GM23338 (cell line): ENCODE measurements around the gene CTRL. TPM values are rescaled to one million over a fixed set of nuclear protein-coding genes. Genes with fewer than 3 reads are reported as not detected.

Source experiments
- ATAC-seq: fragments of 200-7000 bp; cut with Tn5 transposase; 3 replicates; pipeline ENCODE4 v1.9.1; 2020
- DNase-seq: peaks from one replicate; pipeline ENCODE4 v3.0.0-alpha.2; 2015; ENCODE audit warnings: low spot score
- H2AFZ ChIP-seq: fragments of 200-600 bp; sonication (generic); 2 replicates; pipeline ENCODE4 v1.8.0; 2016; ENCODE audit warnings: antibody characterized with exemption, mild to moderate bottlenecking, moderate library complexity
- H3F3A ChIP-seq: fragments of 200-600 bp; sonication (generic); replicated peaks from 2 replicates; pipeline ENCODE4 v1.8.0; 2017; ENCODE audit warnings: antibody characterized with exemption, mixed run types, low read depth
- H3K27ac ChIP-seq: fragments of 200-600 bp; sonication (generic); 2 replicates; pipeline ENCODE4 v1.6.1; 2016; ENCODE audit warnings: low read depth
- H3K27me3 ChIP-seq: fragments of 200-600 bp; sonication (generic); 2 replicates; pipeline ENCODE4 v1.8.0; 2016; ENCODE audit warnings: mild to moderate bottlenecking, mixed run types, moderate library complexity; ENCODE audit not compliant: insufficient read depth
- H3K36me3 ChIP-seq: fragments of 200-600 bp; sonication (generic); 2 replicates; pipeline ENCODE4 v1.8.0; 2016; ENCODE audit warnings: mild to moderate bottlenecking; ENCODE audit not compliant: insufficient read depth
- H3K4me1 ChIP-seq: fragments of 200-600 bp; sonication (generic); 2 replicates; pipeline ENCODE4 v1.8.0; 2016; ENCODE audit warnings: mild to moderate bottlenecking, moderate library complexity; ENCODE audit not compliant: insufficient read depth
- H3K4me2 ChIP-seq: fragments of 200-600 bp; sonication (generic); 2 replicates; pipeline ENCODE4 v1.7.1; 2017; ENCODE audit warnings: mixed run types
- H3K4me3 ChIP-seq: fragments of 200-600 bp; sonication (generic); 2 replicates; pipeline ENCODE4 v1.6.1; 2016; ENCODE audit warnings: mixed run types
- H3K79me2 ChIP-seq: fragments of 200-600 bp; sonication (generic); replicated peaks from 2 replicates; pipeline ENCODE4 v1.8.0; 2017; ENCODE audit warnings: mild to moderate bottlenecking; ENCODE audit not compliant: insufficient read depth
- H3K9me2 ChIP-seq: fragments of 200-600 bp; sonication (generic); 2 replicates; pipeline ENCODE4 v1.8.0; 2017; ENCODE audit not compliant: insufficient read depth
- H4K20me1 ChIP-seq: fragments of 200-600 bp; sonication (generic); replicated peaks from 2 replicates; pipeline ENCODE4 v1.8.0; 2017; ENCODE audit warnings: mild to moderate bottlenecking; ENCODE audit not compliant: insufficient read depth
- H3K27ac Mint-ChIP-seq: 2 replicates; pipeline ENCODE4 v1.8.0; 2020; ENCODE audit warnings: inconsistent platforms, mild to moderate bottlenecking, moderate library complexity, mixed read lengths
- H3K27me3 Mint-ChIP-seq: 3 replicates; pipeline ENCODE4 v1.8.0; 2022; ENCODE audit warnings: low read depth, mild to moderate bottlenecking, moderate library complexity, mixed read lengths, inconsistent platforms; ENCODE audit not compliant: insufficient read depth, poor library complexity
- H3K36me3 Mint-ChIP-seq: 3 replicates; pipeline ENCODE4 v1.8.0; 2021; ENCODE audit warnings: low read depth, mild to moderate bottlenecking, inconsistent platforms, moderate library complexity, mixed read lengths
- H3K4me1 Mint-ChIP-seq: 3 replicates; pipeline ENCODE4 v1.8.0; 2020; ENCODE audit warnings: mild to moderate bottlenecking, inconsistent platforms, mixed read lengths
- H3K4me3 Mint-ChIP-seq: 3 replicates; pipeline ENCODE4 v1.8.0; 2021; ENCODE audit warnings: moderate library complexity, mild to moderate bottlenecking, inconsistent platforms, mixed read lengths
- H3K9me3 Mint-ChIP-seq: 3 replicates; pipeline ENCODE4 v1.8.0; 2020; ENCODE audit warnings: moderate library complexity, mild to moderate bottlenecking, inconsistent platforms, mixed read lengths
- CREB1 ChIP-seq: fragments of 250-450 bp; sonication (Bioruptor Pico); IDR thresholded peaks from 2 replicates; pipeline ENCODE4 v1.5.0; 2020; ENCODE audit warnings: low read depth, mild to moderate bottlenecking, moderate library complexity
- EZH2 ChIP-seq: fragments of 200-600 bp; sonication (generic); IDR thresholded peaks from one replicate; pipeline ENCODE4 v1.8.0; 2017; ENCODE audit warnings: antibody characterized with exemption, mild to moderate bottlenecking, low read depth; ENCODE audit not compliant: unreplicated experiment
- EZH2phosphoT487 ChIP-seq: fragments of 200-600 bp; sonication (generic); IDR thresholded peaks from one replicate; pipeline ENCODE4 v1.8.1; 2018; ENCODE audit warnings: antibody characterized with exemption; ENCODE audit not compliant: unreplicated experiment
- JUNB ChIP-seq: IDR thresholded peaks from one replicate; pipeline ENCODE4 v1.6.1; 2016; ENCODE audit warnings: antibody characterized with exemption; ENCODE audit not compliant: unreplicated experiment
- NANOG ChIP-seq: IDR thresholded peaks from 2 replicates; pipeline ENCODE4 v1.6.1; 2016; ENCODE audit warnings: antibody characterized with exemption, borderline replicate concordance
- POLR2AphosphoS5 ChIP-seq: IDR thresholded peaks from 2 replicates; pipeline ENCODE4 v1.6.1; 2016; ENCODE audit warnings: antibody characterized with exemption, low read depth
- STAT1 ChIP-seq: IDR thresholded peaks from one replicate; pipeline ENCODE4 v1.6.1; 2016; ENCODE audit warnings: antibody characterized with exemption; ENCODE audit not compliant: unreplicated experiment
- ZNF114 ChIP-seq: fragments of 250-450 bp; sonication (Bioruptor Pico); IDR thresholded peaks from 2 replicates; pipeline ENCODE4 v1.5.0; 2020; ENCODE audit warnings: mild to moderate bottlenecking, moderate library complexity
- ZNF331 ChIP-seq: fragments of 250-450 bp; sonication (Bioruptor Pico); IDR thresholded peaks from 2 replicates; pipeline ENCODE4 v1.5.0; 2020; ENCODE audit warnings: low read depth, mild to moderate bottlenecking, moderate library complexity
- polyA plus RNA-seq: library from polyadenylated mRNA; unstranded; fragments of >200 nt; fragmentation: Nextera tagmentation; extraction: Ambion mirVana; gene quantifications from 2 replicates; pipeline ENCODE4 v1.2.1, GENCODE V29; 2016
- total RNA-seq: library from RNA; depleted of rRNA; stranded (reverse); fragments of >200 nt; shearing (Covaris generic); gene quantifications from 2 replicates; pipeline ENCODE4 v1.2.3, GENCODE V29; 2014
- TF ChIP-seq, protein P1 (sequence below), 2 experiments: fragments of 200-600 bp in 1 of 2; sonication (generic) in 1 of 2; conservative IDR thresholded peaks; 2 replicates each; pipeline versions ENCODE4 v1.5.1 to v1.6.1; 2016 to 2017; ENCODE audit warnings: antibody characterized with exemption in 2 of 2, low read depth in 2 of 2, mild to moderate bottlenecking in 2 of 2, moderate library complexity in 1 of 2
- TF ChIP-seq, protein P2 (sequence below): IDR thresholded peaks from 2 replicates; pipeline ENCODE4 v1.6.1; 2016; ENCODE audit warnings: antibody characterized with exemption
- TF ChIP-seq, protein P3 (sequence below): IDR thresholded peaks from one replicate; pipeline ENCODE4 v1.6.1; 2018; ENCODE audit warnings: antibody characterized with exemption; ENCODE audit not compliant: unreplicated experiment
- TF ChIP-seq, protein P4 (sequence below): fragments of 250-450 bp; sonication (Bioruptor Pico); IDR thresholded peaks from 2 replicates; pipeline ENCODE4 v1.5.0; 2020; ENCODE audit warnings: mild to moderate bottlenecking, moderate library complexity

CTRL gene
- total and polyA plus RNA-seq, 2 experiments from 2014 or later, result 1.6 to 13.0 TPM

DNA sequence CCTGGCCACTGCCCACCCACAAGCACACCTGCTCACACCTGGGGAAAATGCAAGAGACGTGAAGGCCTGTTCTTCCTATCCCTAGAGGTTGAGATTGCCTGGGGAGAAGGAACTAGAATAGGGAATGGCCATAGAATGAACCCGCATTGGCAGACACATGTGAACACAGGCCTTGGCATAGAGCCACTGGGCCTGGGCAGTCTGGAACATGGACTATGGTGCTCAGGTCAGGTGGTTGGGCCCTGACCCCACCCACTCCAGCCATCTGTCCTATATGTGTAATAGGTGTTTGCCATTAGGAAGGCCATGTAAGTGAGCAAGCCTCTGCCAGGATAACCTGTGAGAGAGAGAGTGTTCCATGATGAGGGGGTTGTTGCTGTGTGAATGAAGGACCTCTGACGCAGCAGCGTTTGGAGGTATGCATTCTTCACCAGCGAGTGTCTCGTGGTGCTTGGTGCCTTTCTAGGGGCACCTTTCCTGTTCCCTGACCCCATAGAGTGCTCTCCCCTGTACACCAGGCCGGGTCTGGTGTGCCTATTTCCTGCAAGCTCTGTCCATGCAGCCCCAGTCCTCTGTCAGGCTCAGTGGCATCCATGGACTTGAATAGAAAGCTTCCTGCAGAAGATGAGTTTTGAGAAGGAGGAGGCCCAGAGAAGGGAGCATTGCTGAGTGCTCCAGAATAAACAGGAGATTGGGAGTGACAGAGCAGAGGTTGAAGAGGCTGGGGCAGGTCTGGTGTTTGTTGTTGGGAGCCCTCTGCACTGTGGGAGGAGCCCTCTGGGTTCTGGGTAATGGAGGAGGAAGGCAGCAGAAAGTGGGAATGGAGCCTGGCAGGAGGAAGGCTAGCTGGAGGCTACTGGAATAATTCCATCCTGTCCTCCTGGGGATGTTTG is 15.6 kb downstream of the CTRL start:
- TF ChIP-seq ZNF114 (CRISPR knock-in tag), result no peak
- TF ChIP-seq, protein P1, sequence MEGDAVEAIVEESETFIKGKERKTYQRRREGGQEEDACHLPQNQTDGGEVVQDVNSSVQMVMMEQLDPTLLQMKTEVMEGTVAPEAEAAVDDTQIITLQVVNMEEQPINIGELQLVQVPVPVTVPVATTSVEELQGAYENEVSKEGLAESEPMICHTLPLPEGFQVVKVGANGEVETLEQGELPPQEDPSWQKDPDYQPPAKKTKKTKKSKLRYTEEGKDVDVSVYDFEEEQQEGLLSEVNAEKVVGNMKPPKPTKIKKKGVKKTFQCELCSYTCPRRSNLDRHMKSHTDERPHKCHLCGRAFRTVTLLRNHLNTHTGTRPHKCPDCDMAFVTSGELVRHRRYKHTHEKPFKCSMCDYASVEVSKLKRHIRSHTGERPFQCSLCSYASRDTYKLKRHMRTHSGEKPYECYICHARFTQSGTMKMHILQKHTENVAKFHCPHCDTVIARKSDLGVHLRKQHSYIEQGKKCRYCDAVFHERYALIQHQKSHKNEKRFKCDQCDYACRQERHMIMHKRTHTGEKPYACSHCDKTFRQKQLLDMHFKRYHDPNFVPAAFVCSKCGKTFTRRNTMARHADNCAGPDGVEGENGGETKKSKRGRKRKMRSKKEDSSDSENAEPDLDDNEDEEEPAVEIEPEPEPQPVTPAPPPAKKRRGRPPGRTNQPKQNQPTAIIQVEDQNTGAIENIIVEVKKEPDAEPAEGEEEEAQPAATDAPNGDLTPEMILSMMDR (conservative IDR thresholded peaks at IDR 0.05; ENCODE audit: low read depth in 2 of 2), result no peak
- no peak for TF ChIP-seq CREB1 (CRISPR knock-in tag)
- no peak for TF ChIP-seq STAT1
- TF ChIP-seq EZH2phosphoT487, result no peak
- TF ChIP-seq ZNF331 (CRISPR knock-in tag), result no peak
- TF ChIP-seq, protein P2, sequence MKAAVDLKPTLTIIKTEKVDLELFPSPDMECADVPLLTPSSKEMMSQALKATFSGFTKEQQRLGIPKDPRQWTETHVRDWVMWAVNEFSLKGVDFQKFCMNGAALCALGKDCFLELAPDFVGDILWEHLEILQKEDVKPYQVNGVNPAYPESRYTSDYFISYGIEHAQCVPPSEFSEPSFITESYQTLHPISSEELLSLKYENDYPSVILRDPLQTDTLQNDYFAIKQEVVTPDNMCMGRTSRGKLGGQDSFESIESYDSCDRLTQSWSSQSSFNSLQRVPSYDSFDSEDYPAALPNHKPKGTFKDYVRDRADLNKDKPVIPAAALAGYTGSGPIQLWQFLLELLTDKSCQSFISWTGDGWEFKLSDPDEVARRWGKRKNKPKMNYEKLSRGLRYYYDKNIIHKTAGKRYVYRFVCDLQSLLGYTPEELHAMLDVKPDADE, result no peak
- no peak for TF ChIP-seq JUNB
- TF ChIP-seq, protein P3, sequence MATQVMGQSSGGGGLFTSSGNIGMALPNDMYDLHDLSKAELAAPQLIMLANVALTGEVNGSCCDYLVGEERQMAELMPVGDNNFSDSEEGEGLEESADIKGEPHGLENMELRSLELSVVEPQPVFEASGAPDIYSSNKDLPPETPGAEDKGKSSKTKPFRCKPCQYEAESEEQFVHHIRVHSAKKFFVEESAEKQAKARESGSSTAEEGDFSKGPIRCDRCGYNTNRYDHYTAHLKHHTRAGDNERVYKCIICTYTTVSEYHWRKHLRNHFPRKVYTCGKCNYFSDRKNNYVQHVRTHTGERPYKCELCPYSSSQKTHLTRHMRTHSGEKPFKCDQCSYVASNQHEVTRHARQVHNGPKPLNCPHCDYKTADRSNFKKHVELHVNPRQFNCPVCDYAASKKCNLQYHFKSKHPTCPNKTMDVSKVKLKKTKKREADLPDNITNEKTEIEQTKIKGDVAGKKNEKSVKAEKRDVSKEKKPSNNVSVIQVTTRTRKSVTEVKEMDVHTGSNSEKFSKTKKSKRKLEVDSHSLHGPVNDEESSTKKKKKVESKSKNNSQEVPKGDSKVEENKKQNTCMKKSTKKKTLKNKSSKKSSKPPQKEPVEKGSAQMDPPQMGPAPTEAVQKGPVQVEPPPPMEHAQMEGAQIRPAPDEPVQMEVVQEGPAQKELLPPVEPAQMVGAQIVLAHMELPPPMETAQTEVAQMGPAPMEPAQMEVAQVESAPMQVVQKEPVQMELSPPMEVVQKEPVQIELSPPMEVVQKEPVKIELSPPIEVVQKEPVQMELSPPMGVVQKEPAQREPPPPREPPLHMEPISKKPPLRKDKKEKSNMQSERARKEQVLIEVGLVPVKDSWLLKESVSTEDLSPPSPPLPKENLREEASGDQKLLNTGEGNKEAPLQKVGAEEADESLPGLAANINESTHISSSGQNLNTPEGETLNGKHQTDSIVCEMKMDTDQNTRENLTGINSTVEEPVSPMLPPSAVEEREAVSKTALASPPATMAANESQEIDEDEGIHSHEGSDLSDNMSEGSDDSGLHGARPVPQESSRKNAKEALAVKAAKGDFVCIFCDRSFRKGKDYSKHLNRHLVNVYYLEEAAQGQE, result no peak
- TF ChIP-seq, protein P4, sequence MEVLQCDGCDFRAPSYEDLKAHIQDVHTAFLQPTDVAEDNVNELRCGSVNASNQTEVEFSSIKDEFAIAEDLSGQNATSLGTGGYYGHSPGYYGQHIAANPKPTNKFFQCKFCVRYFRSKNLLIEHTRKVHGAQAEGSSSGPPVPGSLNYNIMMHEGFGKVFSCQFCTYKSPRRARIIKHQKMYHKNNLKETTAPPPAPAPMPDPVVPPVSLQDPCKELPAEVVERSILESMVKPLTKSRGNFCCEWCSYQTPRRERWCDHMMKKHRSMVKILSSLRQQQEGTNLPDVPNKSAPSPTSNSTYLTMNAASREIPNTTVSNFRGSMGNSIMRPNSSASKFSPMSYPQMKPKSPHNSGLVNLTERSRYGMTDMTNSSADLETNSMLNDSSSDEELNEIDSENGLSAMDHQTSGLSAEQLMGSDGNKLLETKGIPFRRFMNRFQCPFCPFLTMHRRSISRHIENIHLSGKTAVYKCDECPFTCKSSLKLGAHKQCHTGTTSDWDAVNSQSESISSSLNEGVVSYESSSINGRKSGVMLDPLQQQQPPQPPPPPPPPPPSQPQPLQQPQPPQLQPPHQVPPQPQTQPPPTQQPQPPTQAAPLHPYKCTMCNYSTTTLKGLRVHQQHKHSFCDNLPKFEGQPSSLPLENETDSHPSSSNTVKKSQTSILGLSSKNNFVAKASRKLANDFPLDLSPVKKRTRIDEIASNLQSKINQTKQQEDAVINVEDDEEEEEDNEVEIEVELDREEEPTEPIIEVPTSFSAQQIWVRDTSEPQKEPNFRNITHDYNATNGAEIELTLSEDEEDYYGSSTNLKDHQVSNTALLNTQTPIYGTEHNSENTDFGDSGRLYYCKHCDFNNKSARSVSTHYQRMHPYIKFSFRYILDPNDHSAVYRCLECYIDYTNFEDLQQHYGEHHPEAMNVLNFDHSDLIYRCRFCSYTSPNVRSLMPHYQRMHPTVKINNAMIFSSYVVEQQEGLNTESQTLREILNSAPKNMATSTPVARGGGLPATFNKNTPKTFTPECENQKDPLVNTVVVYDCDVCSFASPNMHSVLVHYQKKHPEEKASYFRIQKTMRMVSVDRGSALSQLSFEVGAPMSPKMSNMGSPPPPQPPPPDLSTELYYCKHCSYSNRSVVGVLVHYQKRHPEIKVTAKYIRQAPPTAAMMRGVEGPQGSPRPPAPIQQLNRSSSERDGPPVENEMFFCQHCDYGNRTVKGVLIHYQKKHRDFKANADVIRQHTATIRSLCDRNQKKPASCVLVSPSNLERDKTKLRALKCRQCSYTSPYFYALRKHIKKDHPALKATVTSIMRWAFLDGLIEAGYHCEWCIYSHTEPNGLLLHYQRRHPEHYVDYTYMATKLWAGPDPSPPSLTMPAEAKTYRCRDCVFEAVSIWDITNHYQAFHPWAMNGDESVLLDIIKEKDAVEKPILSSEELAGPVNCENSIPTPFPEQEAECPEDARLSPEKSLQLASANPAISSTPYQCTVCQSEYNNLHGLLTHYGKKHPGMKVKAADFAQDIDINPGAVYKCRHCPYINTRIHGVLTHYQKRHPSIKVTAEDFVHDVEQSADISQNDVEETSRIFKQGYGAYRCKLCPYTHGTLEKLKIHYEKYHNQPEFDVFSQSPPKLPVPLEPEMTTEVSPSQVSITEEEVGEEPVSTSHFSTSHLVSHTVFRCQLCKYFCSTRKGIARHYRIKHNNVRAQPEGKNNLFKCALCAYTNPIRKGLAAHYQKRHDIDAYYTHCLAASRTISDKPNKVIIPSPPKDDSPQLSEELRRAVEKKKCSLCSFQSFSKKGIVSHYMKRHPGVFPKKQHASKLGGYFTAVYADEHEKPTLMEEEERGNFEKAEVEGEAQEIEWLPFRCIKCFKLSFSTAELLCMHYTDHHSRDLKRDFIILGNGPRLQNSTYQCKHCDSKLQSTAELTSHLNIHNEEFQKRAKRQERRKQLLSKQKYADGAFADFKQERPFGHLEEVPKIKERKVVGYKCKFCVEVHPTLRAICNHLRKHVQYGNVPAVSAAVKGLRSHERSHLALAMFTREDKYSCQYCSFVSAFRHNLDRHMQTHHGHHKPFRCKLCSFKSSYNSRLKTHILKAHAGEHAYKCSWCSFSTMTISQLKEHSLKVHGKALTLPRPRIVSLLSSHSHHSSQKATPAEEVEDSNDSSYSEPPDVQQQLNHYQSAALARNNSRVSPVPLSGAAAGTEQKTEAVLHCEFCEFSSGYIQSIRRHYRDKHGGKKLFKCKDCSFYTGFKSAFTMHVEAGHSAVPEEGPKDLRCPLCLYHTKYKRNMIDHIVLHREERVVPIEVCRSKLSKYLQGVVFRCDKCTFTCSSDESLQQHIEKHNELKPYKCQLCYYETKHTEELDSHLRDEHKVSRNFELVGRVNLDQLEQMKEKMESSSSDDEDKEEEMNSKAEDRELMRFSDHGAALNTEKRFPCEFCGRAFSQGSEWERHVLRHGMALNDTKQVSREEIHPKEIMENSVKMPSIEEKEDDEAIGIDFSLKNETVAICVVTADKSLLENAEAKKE (CRISPR knock-in tag), result no peak
- no peak for TF ChIP-seq EZH2
- TF ChIP-seq POLR2AphosphoS5, result no peak
- TF ChIP-seq NANOG, result no peak
- no peaks in the 10 kb centered on the region for H3K9me3 Mint-ChIP-seq
- Histone ChIP-seq H3K79me2 (no peaks in the 10 kb centered on the region), H3K4me2 (no peak overlapping the region), H2AFZ (no peak overlapping the region), H3K4me1 (peaks cover 18% of the 10 kb centered on the region), H3K27me3 (no peaks in the 10 kb centered on the region), H3K27ac (peak overlapping the region; percentile 70; the same call in 1 of the 2 replicates), H4K20me1 (no peaks in the 10 kb centered on the region), H3K36me3 (no peaks in the 10 kb centered on the region), H3F3A (no peaks in the 10 kb centered on the region), H3K4me3 (no peak overlapping the region), H3K9me2 (no peaks in the 10 kb centered on the region)
- no peak overlapping the region; the same call in 1 of the 2 replicates for H3K27ac Mint-ChIP-seq
- H3K4me3 Mint-ChIP-seq, result no peak overlapping the region; the same call in 2 of the 3 replicates
- peaks cover 3% of the 10 kb centered on the region for H3K27me3 Mint-ChIP-seq
- ATAC-seq, result no peak
- H3K36me3 Mint-ChIP-seq, result peaks cover 4% of the 10 kb centered on the region; the same call in 2 of the 3 replicates
- peaks cover 24% of the 10 kb centered on the region for H3K4me1 Mint-ChIP-seq
- no peak for DNase-seq
